Right hindlimb (tissue), 1 donor: ENCODE results near the gene ADORA2A.
A peak's percentile ranks its signal among the peaks of the same experiment; 100 is the strongest.

ENCODE experiments used
- DNase-seq: peaks from one replicate; pipeline ENCODE4 v3.0.0-alpha.2; 2018

ADORA2A gene

GRCh38 chr22:24404561-24405275, 22.7 kb upstream of the ADORA2A start:
- no peak for DNase-seq

GRCh38 chr22:24405631-24406321, 21.6 kb upstream of the ADORA2A start:
- DNase-seq, result no peak

- DNase-seq, result no peak
Measured at GRCh38 chr22:24406322-24407277, 20.8 kb upstream of the ADORA2A start.

- DNase-seq, result no peak
Measured at GRCh38 chr22:24407278-24407665, 20.1 kb upstream of the ADORA2A start.

GRCh38 chr22:24407884-24408283, 19.5 kb upstream of the ADORA2A start:
- no peak for DNase-seq

- no peak for DNase-seq
Measured at GRCh38 chr22:24408630-24409029, 18.8 kb upstream of the ADORA2A start.

GRCh38 chr22:24409707-24410106, 17.7 kb upstream of the ADORA2A start:
- DNase-seq, result no peak

GRCh38 chr22:24410110-24410856, 17.1 kb upstream of the ADORA2A start:
- DNase-seq, result no peak

- no peak for DNase-seq
Measured at GRCh38 chr22:24411256-24412004, 16.0 kb upstream of the ADORA2A start.

GRCh38 chr22:24412274-24412673, 15.1 kb upstream of the ADORA2A start:
- no peak for DNase-seq

GRCh38 chr22:24413271-24413670, 14.1 kb upstream of the ADORA2A start:
- no peak for DNase-seq

GRCh38 chr22:24413736-24414385, 13.5 kb upstream of the ADORA2A start:
- no peak for DNase-seq

GRCh38 chr22:24414523-24414922, 12.9 kb upstream of the ADORA2A start:
- no peak for DNase-seq

- DNase-seq, result no peak
Measured at GRCh38 chr22:24414984-24415945, 12.1 kb upstream of the ADORA2A start.

- no peak for DNase-seq
Measured at GRCh38 chr22:24416095-24416494, 11.3 kb upstream of the ADORA2A start.

GRCh38 chr22:24416611-24417010, 10.8 kb upstream of the ADORA2A start:
- DNase-seq, result no peak

GRCh38 chr22:24417200-24417599, 10.2 kb upstream of the ADORA2A start:
- DNase-seq, result no peak

GRCh38 chr22:24417901-24418641, 9.3 kb upstream of the ADORA2A start:
- peak; percentile 10 for DNase-seq

GRCh38 chr22:24418786-24419474, 8.5 kb upstream of the ADORA2A start:
- no peak for DNase-seq
